OCI-LY3 (cell line): ENCODE results near the gene SLC43A2.

Experiments
- EZH2phosphoT487 ChIP-seq: fragments of 200-600 bp; shearing (Covaris generic); IDR thresholded peaks from 2 replicates; pipeline ENCODE4 v1.6.1; 2018; ENCODE audit warnings: antibody characterized with exemption, mixed run types, low read depth
- TF ChIP-seq, protein P1 (sequence below): fragments of 200-600, 300-600 bp; sonication (generic); IDR thresholded peaks from 2 replicates; pipeline ENCODE4 v1.5.1; 2014; ENCODE audit warnings: antibody characterized with exemption, low read length, low read depth

DNA sequence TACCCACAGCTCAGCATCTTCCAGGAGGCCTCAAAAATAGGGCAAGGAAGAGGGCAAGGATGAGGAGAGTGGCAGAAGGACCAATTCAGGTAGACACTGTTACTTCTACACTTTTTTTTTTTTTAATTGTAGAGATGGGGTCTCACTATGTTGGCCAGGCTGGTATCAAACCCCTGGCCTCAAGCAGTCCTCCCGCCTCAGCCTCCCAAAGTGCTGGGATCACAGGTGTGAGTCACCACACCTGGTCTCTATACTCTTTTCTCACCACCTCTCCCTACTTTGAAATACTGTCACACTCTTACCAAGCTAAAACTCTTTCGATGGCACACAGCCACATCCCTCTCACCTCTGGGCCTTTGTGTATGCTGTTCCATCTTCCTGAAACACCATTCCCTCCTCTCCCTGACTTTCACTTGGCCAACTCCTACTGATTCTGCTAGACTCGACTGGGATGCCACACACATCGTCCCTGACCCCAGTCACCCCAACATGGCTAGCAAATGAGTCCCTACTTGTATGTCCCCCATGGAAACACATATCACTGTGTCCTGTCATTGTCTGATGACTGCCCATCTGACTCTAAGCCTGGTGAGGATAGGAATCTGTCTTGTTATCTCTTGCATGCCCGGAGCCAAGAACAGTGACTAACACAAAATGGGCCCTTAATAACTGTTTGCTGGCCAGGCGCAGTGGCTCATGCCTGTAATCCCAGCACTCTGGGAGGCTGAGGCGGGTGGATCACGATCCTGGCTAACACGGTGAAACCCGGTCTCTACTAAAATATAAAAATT is 7.2 kb upstream of the SLC43A2 start:
- TF ChIP-seq, protein P1, sequence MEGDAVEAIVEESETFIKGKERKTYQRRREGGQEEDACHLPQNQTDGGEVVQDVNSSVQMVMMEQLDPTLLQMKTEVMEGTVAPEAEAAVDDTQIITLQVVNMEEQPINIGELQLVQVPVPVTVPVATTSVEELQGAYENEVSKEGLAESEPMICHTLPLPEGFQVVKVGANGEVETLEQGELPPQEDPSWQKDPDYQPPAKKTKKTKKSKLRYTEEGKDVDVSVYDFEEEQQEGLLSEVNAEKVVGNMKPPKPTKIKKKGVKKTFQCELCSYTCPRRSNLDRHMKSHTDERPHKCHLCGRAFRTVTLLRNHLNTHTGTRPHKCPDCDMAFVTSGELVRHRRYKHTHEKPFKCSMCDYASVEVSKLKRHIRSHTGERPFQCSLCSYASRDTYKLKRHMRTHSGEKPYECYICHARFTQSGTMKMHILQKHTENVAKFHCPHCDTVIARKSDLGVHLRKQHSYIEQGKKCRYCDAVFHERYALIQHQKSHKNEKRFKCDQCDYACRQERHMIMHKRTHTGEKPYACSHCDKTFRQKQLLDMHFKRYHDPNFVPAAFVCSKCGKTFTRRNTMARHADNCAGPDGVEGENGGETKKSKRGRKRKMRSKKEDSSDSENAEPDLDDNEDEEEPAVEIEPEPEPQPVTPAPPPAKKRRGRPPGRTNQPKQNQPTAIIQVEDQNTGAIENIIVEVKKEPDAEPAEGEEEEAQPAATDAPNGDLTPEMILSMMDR = no peak
- TF ChIP-seq EZH2phosphoT487 = no peak
